Osteoblast (primary cell): ENCODE data around the gene TNP2. TPM values are rescaled to one million over a fixed set of nuclear protein-coding genes. Genes with fewer than 3 reads are reported as not detected.

ENCODE experiments used
- DNase-seq: peaks from one replicate; pipeline ENCODE4 v3.0.0; 2011; ENCODE audit warnings: low spot score, mixed read lengths; ENCODE audit not compliant: insufficient read length; ENCODE audit errors: missing footprints
- H2AFZ ChIP-seq: 2 replicates; pipeline ENCODE4 v1.6.0; 2011; ENCODE audit warnings: mild to moderate bottlenecking, low read length
- H3K27ac ChIP-seq: 2 replicates; pipeline ENCODE4 v1.5.1; 2011; ENCODE audit warnings: mild to moderate bottlenecking, low read depth, low read length, moderate library complexity
- H3K27me3 ChIP-seq: 2 replicates; pipeline ENCODE4 v1.6.0; 2012; ENCODE audit warnings: mild to moderate bottlenecking, control low read depth, inconsistent platforms, low read length, moderate library complexity; ENCODE audit not compliant: insufficient read depth
- H3K36me3 ChIP-seq: 2 replicates; pipeline ENCODE4 v1.5.1; 2011; ENCODE audit warnings: mild to moderate bottlenecking, low read length, control low read depth, moderate library complexity; ENCODE audit not compliant: insufficient read depth
- H3K4me1 ChIP-seq: 2 replicates; pipeline ENCODE4 v1.5.1; 2011; ENCODE audit warnings: mild to moderate bottlenecking, low read length, control low read depth, moderate library complexity; ENCODE audit not compliant: insufficient read depth
- H3K4me2 ChIP-seq: 2 replicates; pipeline ENCODE4 v1.6.0; 2011; ENCODE audit warnings: mild to moderate bottlenecking, low read length; ENCODE audit not compliant: insufficient read depth
- H3K4me3 ChIP-seq: fragments of 200-600 bp; sonication (generic); 3 replicates; pipeline ENCODE4 v1.5.1; 2012; ENCODE audit warnings: mild to moderate bottlenecking, low read length, inconsistent platforms; ENCODE audit not compliant: insufficient read depth
- H3K79me2 ChIP-seq: 2 replicates; pipeline ENCODE4 v1.6.0; 2012; ENCODE audit warnings: mild to moderate bottlenecking, low read length, control low read depth, inconsistent platforms; ENCODE audit not compliant: insufficient read depth
- H3K9me3 ChIP-seq: 2 replicates; pipeline ENCODE4 v1.5.1; 2011; ENCODE audit warnings: low read depth, low read length, control low read depth
- H4K20me1 ChIP-seq: 2 replicates; pipeline ENCODE4 v1.6.0; 2012; ENCODE audit warnings: mild to moderate bottlenecking, low read length, control low read depth; ENCODE audit not compliant: insufficient read depth
- CTCF ChIP-seq: IDR thresholded peaks from 2 replicates; pipeline ENCODE4 v1.5.1; 2011; ENCODE audit warnings: mild to moderate bottlenecking, low read depth, low read length, moderate library complexity; ENCODE audit errors: extremely low read depth
- total RNA-seq: library from RNA; depleted of rRNA; stranded (reverse); fragments of >200 nt; gene quantifications from 2 replicates; pipeline ENCODE4 v1.2.3, GENCODE V29; 2012

The TNP2 gene
- total RNA-seq, 1 donor, result not detected

GRCh38 chr16:11239644-11240632 lies 29.2 kb downstream of the TNP2 start:
- Histone ChIP-seq H4K20me1 (no peaks in the 10 kb centered on the region), H3K9me3 (no peaks in the 10 kb centered on the region), H3K27me3 (peaks cover 4% of the 10 kb centered on the region), H3K4me3 (no peak overlapping the region), H3K36me3 (no peaks in the 10 kb centered on the region), H3K4me2 (no peak overlapping the region), H3K79me2 (no peaks in the 10 kb centered on the region), H3K4me1 (no peaks in the 10 kb centered on the region), H2AFZ (no peak overlapping the region), H3K27ac (no peak overlapping the region)
- no peak for DNase-seq
- TF ChIP-seq CTCF, result no peak

- DNase-seq, result no peak
- no peak overlapping the region for H3K4me2 ChIP-seq
- H3K27me3 ChIP-seq, result peaks cover under 1% of the 10 kb centered on the region
- H3K4me3 ChIP-seq, result no peak overlapping the region
- TF ChIP-seq CTCF, result no peak
- no peaks in the 10 kb centered on the region for H3K9me3 ChIP-seq
- no peaks in the 10 kb centered on the region for H4K20me1 ChIP-seq
- H3K4me1 ChIP-seq, result no peaks in the 10 kb centered on the region
- no peaks in the 10 kb centered on the region for H3K79me2 ChIP-seq
- no peaks in the 10 kb centered on the region for H3K36me3 ChIP-seq
- no peak overlapping the region for H2AFZ ChIP-seq
- no peak overlapping the region for H3K27ac ChIP-seq
Measured at GRCh38 chr16:11238272-11239202, 30.6 kb downstream of the TNP2 start.

GRCh38 chr16:11236461-11237254 lies 32.5 kb downstream of the TNP2 start:
- Histone ChIP-seq H3K4me3 (no peak overlapping the region), H4K20me1 (no peaks in the 10 kb centered on the region), H3K27ac (no peak overlapping the region), H3K36me3 (no peaks in the 10 kb centered on the region), H2AFZ (no peak overlapping the region), H3K27me3 (no peaks in the 10 kb centered on the region), H3K4me1 (no peaks in the 10 kb centered on the region), H3K79me2 (no peaks in the 10 kb centered on the region), H3K4me2 (no peak overlapping the region), H3K9me3 (no peaks in the 10 kb centered on the region)
- no peak for DNase-seq
- TF ChIP-seq CTCF, result no peak
